Keratinocyte (primary cell): ENCODE data around the gene UNK. TPM values are rescaled to one million over a fixed set of nuclear protein-coding genes. Genes with fewer than 3 reads are reported as not detected.

ENCODE experiments used
- DNase-seq: peaks from one replicate; pipeline ENCODE4 v3.0.0-alpha.2; 2011; ENCODE audit warnings: low read depth, missing footprints, low spot score
- FAIRE-seq: peaks from 2 replicates; lab custom pipeline; 2011; peaks lifted over from hg19 to GRCh38; lab: Jason Lieb, UNC
- H2AFZ ChIP-seq: 2 replicates; pipeline ENCODE4 v1.6.0; 2012; ENCODE audit warnings: low read length, control low read depth, inconsistent platforms; ENCODE audit not compliant: control insufficient read depth
- H3K27ac ChIP-seq: 2 replicates; pipeline ENCODE4 v1.5.1; 2011; ENCODE audit warnings: low read length; ENCODE audit not compliant: control insufficient read depth, insufficient read depth
- H3K27me3 ChIP-seq: 3 replicates; pipeline ENCODE4 v1.6.0; 2011; ENCODE audit warnings: low read length; ENCODE audit not compliant: control insufficient read depth, insufficient read depth; ENCODE audit errors: extremely low read depth
- H3K36me3 ChIP-seq, 2 experiments: 2 replicates in 1 of 2; 3 replicates in 1 of 2; pipeline ENCODE4 v1.5.1; 2011; ENCODE audit warnings: low read length in 2 of 2, mild to moderate bottlenecking in 1 of 2; ENCODE audit not compliant: control insufficient read depth in 2 of 2, insufficient read depth in 2 of 2; ENCODE audit errors: extremely low read depth in 1 of 2
- H3K4me1 ChIP-seq: 3 replicates; pipeline ENCODE4 v1.5.1; 2011; ENCODE audit warnings: low read length; ENCODE audit not compliant: control insufficient read depth, insufficient read depth; ENCODE audit errors: extremely low read depth
- H3K4me2 ChIP-seq: 3 replicates; pipeline ENCODE4 v1.6.0; 2011; ENCODE audit warnings: low read depth, low read length; ENCODE audit not compliant: control insufficient read depth, insufficient read depth; ENCODE audit errors: extremely low read depth
- H3K4me3 ChIP-seq, 3 experiments: fragments of 200-600 bp in 1 of 3; sonication (generic) in 1 of 3; 2 replicates in 2 of 3; 3 replicates in 1 of 3; pipeline ENCODE4 v1.5.1; 2011 to 2016; ENCODE audit warnings: low read length in 3 of 3, mild to moderate bottlenecking in 3 of 3, control low read depth in 2 of 3, inconsistent platforms in 1 of 3, low read depth in 1 of 3, mixed read lengths in 1 of 3, mixed run types in 1 of 3, moderate library complexity in 1 of 3; ENCODE audit not compliant: control insufficient read depth in 2 of 3, insufficient read depth in 2 of 3; ENCODE audit errors: extremely low read depth in 1 of 3
- H3K79me2 ChIP-seq: 2 replicates; pipeline ENCODE4 v1.6.0; 2012; ENCODE audit warnings: low read length; ENCODE audit not compliant: control insufficient read depth, insufficient read depth
- H3K9ac ChIP-seq: 3 replicates; pipeline ENCODE4 v1.6.0; 2011; ENCODE audit warnings: low read length; ENCODE audit not compliant: control insufficient read depth, insufficient read depth; ENCODE audit errors: extremely low read depth
- H3K9me1 ChIP-seq: 3 replicates; pipeline ENCODE4 v1.6.0; 2011; ENCODE audit warnings: low read length; ENCODE audit not compliant: control insufficient read depth, insufficient read depth; ENCODE audit errors: extremely low read depth
- H3K9me3 ChIP-seq: 2 replicates; pipeline ENCODE4 v1.5.1; 2012; ENCODE audit warnings: low read depth, low read length; ENCODE audit not compliant: control insufficient read depth
- H4K20me1 ChIP-seq: 3 replicates; pipeline ENCODE4 v1.6.0; 2011; ENCODE audit warnings: low read length; ENCODE audit not compliant: control insufficient read depth, insufficient read depth; ENCODE audit errors: extremely low read depth
- EZH2 ChIP-seq: IDR thresholded peaks from one replicate; pipeline ENCODE4 v1.6.1; 2012; ENCODE audit warnings: inconsistent platforms, mild to moderate bottlenecking, low read length, moderate library complexity
- dilution Hi-C: fragments of 300-500 bp; cut with MboI; formaldehyde crosslinking; loops from one replicate; pipeline ENCODE4 v1.7.0; 2020; ENCODE audit warnings: low sequenced_read_pairs; ENCODE audit not compliant: extremely low pct_ligation_motif_present
- polyA plus RNA-seq, 5 experiments: library from polyadenylated mRNA; depleted of rRNA in 3 of 5; stranded (reverse) in 3 of 5; stranded (forward) in 1 of 5; unstranded in 1 of 5; fragments of >200 nt; gene quantifications; 1 replicate in 1 of 5; 2 replicates in 3 of 5; 3 replicates in 1 of 5; pipeline versions ENCODE4 v1.2.1 to v1.2.3, GENCODE V29; 2011 to 2012; ENCODE audit warnings: missing spikeins in 2 of 5, low read depth in 1 of 5, low replicate concordance in 1 of 5
- TF ChIP-seq, protein P1 (sequence below), 3 experiments: IDR thresholded peaks in 1 of 3; conservative IDR thresholded peaks in 1 of 3; optimal IDR thresholded peaks in 1 of 3; 2 replicates in 2 of 3; 3 replicates in 1 of 3; pipeline versions ENCODE3 to v1.5.1; 2011; ENCODE audit warnings: low read length in 3 of 3, mild to moderate bottlenecking in 3 of 3, moderate library complexity in 2 of 3, control low read depth in 1 of 3, inconsistent platforms in 1 of 3; ENCODE audit not compliant: insufficient read depth in 2 of 3; ENCODE audit errors: extremely low read depth in 1 of 3

Gene UNK
- polyA plus RNA-seq, 1 donor (not counting 4 experiments of a cell fraction or from before 2014, with no cell fraction given), result 13.0 TPM

DNA sequence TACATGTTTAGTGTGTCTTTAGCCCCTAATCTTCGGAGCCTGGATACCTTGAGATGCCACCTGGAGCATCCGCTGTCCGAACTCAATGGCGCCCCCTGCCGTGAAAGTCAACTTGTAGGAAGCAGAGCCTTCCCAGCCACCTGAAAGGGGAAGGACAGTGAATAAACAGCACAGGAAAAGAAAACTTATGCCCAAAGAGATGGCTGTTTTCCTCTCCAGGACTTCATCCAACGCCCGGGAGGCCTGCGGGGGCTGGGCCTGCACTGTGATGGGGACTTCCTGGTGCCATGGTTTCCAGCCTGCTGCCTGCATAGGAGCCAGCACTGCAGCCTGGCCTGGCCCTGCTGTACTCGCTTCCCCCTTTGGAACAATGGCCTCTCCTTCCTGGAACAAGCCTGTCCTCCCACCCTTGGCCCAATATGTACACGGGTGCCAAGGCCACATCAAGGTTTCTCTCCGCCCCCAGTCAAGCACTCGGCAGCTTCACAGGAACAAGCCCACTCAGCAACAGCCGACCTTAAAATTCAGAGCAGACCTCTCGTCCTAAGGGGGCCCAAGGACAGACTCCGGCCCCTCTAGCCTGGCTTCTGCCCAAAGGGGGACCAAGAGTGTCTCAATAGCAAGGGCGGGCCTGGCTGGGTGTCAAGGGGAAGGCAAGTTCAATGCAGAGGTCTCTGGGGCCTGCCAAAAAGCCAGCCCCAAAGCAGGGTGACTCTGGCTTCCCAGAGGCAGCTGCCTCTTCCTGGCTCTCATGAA, 64.1 kb downstream of the UNK start:
- no peaks in the 10 kb centered on the region for H4K20me1 ChIP-seq
- H3K27ac ChIP-seq, result no peak overlapping the region
- peaks cover 26% of the 10 kb centered on the region for H3K4me1 ChIP-seq
- TF ChIP-seq, protein P1, sequence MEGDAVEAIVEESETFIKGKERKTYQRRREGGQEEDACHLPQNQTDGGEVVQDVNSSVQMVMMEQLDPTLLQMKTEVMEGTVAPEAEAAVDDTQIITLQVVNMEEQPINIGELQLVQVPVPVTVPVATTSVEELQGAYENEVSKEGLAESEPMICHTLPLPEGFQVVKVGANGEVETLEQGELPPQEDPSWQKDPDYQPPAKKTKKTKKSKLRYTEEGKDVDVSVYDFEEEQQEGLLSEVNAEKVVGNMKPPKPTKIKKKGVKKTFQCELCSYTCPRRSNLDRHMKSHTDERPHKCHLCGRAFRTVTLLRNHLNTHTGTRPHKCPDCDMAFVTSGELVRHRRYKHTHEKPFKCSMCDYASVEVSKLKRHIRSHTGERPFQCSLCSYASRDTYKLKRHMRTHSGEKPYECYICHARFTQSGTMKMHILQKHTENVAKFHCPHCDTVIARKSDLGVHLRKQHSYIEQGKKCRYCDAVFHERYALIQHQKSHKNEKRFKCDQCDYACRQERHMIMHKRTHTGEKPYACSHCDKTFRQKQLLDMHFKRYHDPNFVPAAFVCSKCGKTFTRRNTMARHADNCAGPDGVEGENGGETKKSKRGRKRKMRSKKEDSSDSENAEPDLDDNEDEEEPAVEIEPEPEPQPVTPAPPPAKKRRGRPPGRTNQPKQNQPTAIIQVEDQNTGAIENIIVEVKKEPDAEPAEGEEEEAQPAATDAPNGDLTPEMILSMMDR (optimal IDR thresholded peaks at IDR 0.05 in 1 of 3, IDR thresholded peaks at IDR 0.05 in 1 of 3, conservative IDR thresholded peaks at IDR 0.05 in 1 of 3; ENCODE audit: extremely low read depth in 1 of 3, insufficient read depth in 2 of 3, low read length in 3 of 3), result peak; percentile 78 to 92 (median 87)
- TF ChIP-seq EZH2, result no peak
- H3K36me3 ChIP-seq, result peaks cover 24 to 37% of the 10 kb centered on the region in 2 experiments
- no peak overlapping the region for H3K4me2 ChIP-seq
- dilution Hi-C loops, result no loop called here
- no peak overlapping the region for H3K9ac ChIP-seq
- H3K4me3 ChIP-seq, result no peak overlapping the region
- FAIRE-seq, result no peak
- H3K9me3 ChIP-seq, result no peaks in the 10 kb centered on the region
- H3K9me1 ChIP-seq, result no peaks in the 10 kb centered on the region
- H2AFZ ChIP-seq, result no peak overlapping the region
- H3K79me2 ChIP-seq, result peaks cover 10% of the 10 kb centered on the region
- no peaks in the 10 kb centered on the region for H3K27me3 ChIP-seq
- no peak for DNase-seq

DNA sequence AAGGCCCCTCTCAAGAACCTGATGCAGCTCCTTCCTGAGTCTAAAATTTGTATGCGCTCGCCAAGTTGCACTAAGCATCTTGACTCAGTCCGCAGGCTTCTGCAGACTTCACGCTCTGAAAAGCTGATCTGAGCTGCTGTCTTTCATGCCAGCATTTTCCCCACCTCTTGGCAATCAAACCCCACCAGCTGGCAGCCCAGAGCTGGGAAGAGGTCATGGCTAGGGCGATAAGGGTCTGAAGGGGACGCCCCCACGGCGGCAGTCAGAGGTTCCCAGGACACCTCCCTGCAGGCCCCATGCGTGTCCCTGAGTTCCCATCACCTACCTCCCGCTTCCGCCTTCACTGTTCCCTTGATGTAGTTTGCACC, 64.7 kb downstream of the UNK start:
- Histone ChIP-seq H4K20me1 (no peaks in the 10 kb centered on the region), H3K36me3 (peaks cover 24 to 37% of the 10 kb centered on the region in 2 experiments), H3K4me2 (no peak overlapping the region), H3K27ac (no peak overlapping the region), H3K79me2 (peaks cover 10% of the 10 kb centered on the region), H3K9ac (no peak overlapping the region), H3K27me3 (no peaks in the 10 kb centered on the region), H3K4me1 (peaks cover 27% of the 10 kb centered on the region), H2AFZ (no peak overlapping the region), H3K9me3 (no peaks in the 10 kb centered on the region), H3K4me3 (no peak overlapping the region), H3K9me1 (no peaks in the 10 kb centered on the region)
- FAIRE-seq (no peak), DNase-seq (no peak)
- no peak for TF ChIP-seq EZH2
- TF ChIP-seq, protein P1 (optimal IDR thresholded peaks at IDR 0.05 in 1 of 3, IDR thresholded peaks at IDR 0.05 in 1 of 3, conservative IDR thresholded peaks at IDR 0.05 in 1 of 3; ENCODE audit: extremely low read depth in 1 of 3, insufficient read depth in 2 of 3, low read length in 3 of 3), result no peak
- dilution Hi-C loops, result no loop called here
